SK-N-SH (cell line): ENCODE data around the gene ITGBL1.

Experiments used
- EP300 ChIP-seq, 2 experiments: IDR thresholded peaks; 2 replicates each; pipeline versions ENCODE4 v1.4.0 to v1.6.1; 2012; ENCODE audit warnings: borderline replicate concordance in 1 of 2, low read depth in 1 of 2, low read length in 1 of 2
- MXI1 ChIP-seq: IDR thresholded peaks from 2 replicates; pipeline ENCODE4 v1.6.1; 2012; ENCODE audit warnings: mild to moderate bottlenecking, low read depth, low read length, improper control_type of control experiment
- POLR2AphosphoS5 ChIP-seq: IDR thresholded peaks from 2 replicates; pipeline ENCODE4 v1.6.1; 2012; ENCODE audit warnings: low read depth, low read length
- RAD21 ChIP-seq: IDR thresholded peaks from 2 replicates; pipeline ENCODE4 v1.6.1; 2012; ENCODE audit warnings: mild to moderate bottlenecking, low read length
- TF ChIP-seq, protein P1 (sequence below): fragments of 200-600 bp; sonication (generic); IDR thresholded peaks from 2 replicates; pipeline ENCODE4 v1.6.1; 2017; ENCODE audit warnings: antibody characterized with exemption, mild to moderate bottlenecking, moderate library complexity
- TF ChIP-seq, protein P2 (sequence below): IDR thresholded peaks from 2 replicates; pipeline ENCODE4; 2012
- TF ChIP-seq, protein P3 (sequence below): IDR thresholded peaks from 2 replicates; pipeline ENCODE4 v1.4.0; 2012; ENCODE audit warnings: low read depth, borderline replicate concordance

DNA sequence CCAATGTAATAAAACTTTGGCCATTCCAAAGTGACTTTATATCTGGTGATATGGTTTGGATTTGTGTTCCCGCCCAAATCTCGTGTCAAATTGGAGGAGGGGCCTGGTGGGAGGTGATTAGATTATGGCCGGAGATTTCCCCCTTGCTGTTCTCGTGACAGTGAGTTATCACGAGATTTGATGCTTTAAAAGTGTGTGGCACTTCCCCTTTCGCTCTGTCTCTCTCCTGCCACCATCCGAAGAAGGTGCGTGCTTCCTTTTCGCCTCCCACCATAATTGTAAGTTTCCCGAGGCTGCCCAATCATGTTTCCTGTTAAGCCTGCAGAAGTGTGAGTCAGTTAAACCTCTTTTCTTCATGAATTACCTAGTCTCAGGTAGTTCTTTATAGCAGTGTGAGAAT, 26.9 kb upstream of the ITGBL1 start:
- TF ChIP-seq, protein P1, sequence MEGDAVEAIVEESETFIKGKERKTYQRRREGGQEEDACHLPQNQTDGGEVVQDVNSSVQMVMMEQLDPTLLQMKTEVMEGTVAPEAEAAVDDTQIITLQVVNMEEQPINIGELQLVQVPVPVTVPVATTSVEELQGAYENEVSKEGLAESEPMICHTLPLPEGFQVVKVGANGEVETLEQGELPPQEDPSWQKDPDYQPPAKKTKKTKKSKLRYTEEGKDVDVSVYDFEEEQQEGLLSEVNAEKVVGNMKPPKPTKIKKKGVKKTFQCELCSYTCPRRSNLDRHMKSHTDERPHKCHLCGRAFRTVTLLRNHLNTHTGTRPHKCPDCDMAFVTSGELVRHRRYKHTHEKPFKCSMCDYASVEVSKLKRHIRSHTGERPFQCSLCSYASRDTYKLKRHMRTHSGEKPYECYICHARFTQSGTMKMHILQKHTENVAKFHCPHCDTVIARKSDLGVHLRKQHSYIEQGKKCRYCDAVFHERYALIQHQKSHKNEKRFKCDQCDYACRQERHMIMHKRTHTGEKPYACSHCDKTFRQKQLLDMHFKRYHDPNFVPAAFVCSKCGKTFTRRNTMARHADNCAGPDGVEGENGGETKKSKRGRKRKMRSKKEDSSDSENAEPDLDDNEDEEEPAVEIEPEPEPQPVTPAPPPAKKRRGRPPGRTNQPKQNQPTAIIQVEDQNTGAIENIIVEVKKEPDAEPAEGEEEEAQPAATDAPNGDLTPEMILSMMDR: no peak
- TF ChIP-seq EP300 (IDR thresholded peaks at IDR 0.05; ENCODE audit: borderline replicate concordance in 1 of 2, low read depth in 1 of 2, low read length in 1 of 2) (no peak), POLR2AphosphoS5 (no peak), RAD21 (no peak), MXI1 (no peak)
- TF ChIP-seq, protein P2, sequence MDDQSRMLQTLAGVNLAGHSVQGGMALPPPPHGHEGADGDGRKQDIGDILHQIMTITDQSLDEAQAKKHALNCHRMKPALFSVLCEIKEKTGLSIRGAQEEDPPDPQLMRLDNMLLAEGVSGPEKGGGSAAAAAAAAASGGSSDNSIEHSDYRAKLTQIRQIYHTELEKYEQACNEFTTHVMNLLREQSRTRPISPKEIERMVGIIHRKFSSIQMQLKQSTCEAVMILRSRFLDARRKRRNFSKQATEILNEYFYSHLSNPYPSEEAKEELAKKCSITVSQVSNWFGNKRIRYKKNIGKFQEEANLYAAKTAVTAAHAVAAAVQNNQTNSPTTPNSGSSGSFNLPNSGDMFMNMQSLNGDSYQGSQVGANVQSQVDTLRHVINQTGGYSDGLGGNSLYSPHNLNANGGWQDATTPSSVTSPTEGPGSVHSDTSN: no peak
- TF ChIP-seq, protein P3, sequence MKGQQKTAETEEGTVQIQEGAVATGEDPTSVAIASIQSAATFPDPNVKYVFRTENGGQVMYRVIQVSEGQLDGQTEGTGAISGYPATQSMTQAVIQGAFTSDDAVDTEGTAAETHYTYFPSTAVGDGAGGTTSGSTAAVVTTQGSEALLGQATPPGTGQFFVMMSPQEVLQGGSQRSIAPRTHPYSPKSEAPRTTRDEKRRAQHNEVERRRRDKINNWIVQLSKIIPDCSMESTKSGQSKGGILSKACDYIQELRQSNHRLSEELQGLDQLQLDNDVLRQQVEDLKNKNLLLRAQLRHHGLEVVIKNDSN: no peak
